HG03108 (cell line): ENCODE data around the gene SOS1.

Experiments used
- ATAC-seq: cut with Tn5 transposase; IDR thresholded peaks from one replicate; pipeline ENCODE4 v1.9.1; 2021; ENCODE audit warnings: moderate library complexity; ENCODE audit not compliant: unreplicated experiment

The SOS1 gene

DNA sequence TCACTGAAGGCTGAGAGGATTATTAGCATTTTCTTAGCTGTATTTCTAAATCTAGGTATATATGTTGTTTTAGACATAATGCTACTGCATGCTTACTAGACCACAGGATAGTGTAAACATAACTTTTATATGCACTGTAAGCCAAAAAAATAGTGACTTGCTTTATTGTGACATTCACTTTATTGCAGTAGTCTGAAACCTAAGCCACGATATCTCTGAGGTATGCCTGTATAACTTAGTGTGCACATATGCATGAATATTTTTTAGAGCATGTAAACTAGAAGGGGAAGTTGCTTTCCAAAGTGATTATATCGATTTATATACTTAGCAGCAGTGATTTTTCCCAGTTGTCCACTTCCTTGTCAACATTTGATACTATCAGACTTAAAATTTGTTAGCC lies 81.8 kb downstream of the SOS1 start:
- ATAC-seq = no peak

DNA sequence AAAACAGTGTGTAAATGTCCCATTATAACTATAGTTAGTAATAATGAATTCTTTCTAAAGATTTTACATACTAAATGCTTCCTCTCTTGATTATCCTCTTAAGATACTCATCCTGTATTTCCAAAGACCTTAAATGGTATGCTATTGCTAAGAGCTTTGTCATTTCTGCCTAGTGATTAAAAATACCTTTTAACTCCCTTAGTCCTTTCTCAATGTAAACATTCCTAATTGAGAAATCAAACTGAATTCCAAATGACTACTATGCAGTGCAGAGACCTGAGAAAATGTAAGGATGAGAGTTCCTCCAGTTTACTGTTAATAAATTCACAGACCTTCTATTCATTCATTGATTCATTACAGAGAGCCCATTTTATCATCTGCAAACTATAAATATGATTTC lies 86.9 kb downstream of the SOS1 start:
- ATAC-seq = no peak

- no peak for ATAC-seq
These were observed 93.4 kb downstream of the SOS1 start for GRCh38 chr2:39027421-39027820.

- ATAC-seq = no peak
These were observed 96.0 kb downstream of the SOS1 start for GRCh38 chr2:39024833-39025232.

DNA sequence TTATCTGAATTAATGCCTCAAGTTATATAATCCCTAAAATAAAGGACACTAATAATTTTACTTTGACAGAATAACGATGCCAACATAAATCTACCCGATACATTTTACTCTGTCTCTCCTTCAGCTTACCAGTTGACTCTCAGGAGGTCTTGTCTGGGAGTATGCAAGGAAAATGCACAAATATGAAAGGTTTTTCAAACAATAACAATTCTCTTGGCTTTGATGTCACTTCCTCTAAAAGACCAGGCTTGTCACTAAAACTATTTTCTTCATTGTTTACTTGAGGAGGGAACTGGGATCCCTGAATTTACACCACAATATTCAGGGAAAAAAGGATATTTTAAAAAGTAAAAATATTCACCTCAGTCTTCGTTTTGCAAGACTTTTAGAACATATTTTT lies 97.2 kb downstream of the SOS1 start:
- ATAC-seq = no peak

- no peak for ATAC-seq
These were observed 98.1 kb downstream of the SOS1 start for GRCh38 chr2:39022642-39023235.

GRCh38 chr2:39020383-39020782 lies 100.5 kb downstream of the SOS1 start:
- ATAC-seq = no peak

GRCh38 chr2:39018638-39019037 lies 102.2 kb downstream of the SOS1 start:
- no peak for ATAC-seq

DNA sequence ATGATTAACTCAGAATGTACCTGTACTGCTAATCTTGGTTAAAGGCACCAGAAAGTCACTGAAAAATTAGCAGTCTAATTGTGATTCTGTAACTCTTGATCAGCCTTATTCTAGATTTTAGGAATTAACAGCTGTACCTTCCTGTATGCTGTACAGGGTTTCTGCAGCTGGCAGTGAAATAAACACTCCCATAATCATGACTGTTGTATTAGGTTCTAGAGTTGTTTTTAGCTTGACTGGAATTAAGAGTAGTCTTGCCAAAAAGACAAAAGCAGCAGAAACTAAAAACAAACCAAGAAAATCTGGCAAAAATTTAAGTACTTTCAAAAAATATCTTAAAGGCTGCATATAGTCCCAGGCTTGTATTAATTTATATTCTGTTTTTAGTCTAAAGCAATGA lies 103.5 kb downstream of the SOS1 start:
- no peak for ATAC-seq

GRCh38 chr2:39015424-39015823 lies 105.4 kb downstream of the SOS1 start:
- no peak for ATAC-seq

DNA sequence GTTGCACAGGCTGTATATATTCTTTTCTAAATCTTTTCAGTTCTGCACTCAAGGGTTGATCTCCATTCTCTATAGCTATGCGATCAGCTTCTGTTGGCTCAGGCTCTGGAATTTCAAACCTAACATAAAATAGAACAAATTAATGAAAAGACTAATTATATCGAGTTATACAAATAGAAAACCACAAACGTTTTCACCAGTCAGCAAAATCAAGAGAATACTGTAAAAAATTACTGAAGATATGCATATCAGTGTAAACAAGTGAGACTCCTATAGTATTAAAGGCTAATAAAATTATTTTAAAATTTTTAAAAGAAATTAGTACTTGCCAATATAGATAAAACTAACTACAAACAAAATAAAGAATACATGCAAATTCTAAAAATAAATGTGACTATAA lies 107.0 kb downstream of the SOS1 start:
- no peak for ATAC-seq

DNA sequence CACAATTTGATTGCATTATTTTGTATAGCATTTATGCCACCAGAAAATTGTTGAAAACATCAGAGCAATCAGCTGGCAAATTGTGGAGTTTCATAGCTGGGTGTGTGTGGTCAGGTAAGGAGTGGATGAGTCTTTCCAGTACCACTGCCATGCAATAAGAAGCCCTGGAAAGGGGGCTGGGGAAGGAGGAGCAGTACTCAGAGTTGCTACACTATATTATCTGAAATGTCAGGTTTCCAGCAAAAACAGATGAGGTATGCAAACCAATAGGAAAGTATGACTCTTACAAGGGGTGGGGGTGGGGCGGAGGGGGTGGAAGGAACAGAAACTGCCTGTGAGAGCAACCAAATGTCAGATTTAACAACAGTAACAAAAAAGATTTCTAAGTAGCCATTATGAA lies 112.2 kb downstream of the SOS1 start:
- ATAC-seq = no peak

GRCh38 chr2:39007875-39008504 lies 112.9 kb downstream of the SOS1 start:
- no peak for ATAC-seq

DNA sequence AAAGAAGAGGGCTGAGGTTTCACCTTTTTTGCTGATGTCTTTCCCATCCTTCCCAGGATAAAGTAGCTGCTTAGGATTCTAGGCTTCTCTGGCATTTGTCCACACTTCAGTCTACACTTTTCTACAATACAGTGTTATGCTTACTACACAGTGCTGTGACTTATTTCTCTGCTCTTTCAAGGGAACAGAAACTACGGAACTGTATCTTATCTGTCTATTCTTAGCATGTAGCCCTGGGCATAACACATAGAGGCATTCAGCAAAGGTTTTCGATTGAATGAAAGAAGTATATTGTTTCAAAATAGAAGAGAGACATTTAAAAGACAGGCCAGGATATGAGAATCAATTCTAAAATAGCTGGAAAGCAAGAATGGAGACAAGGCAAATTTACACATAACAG lies 120.3 kb downstream of the SOS1 start:
- ATAC-seq = no peak

- ATAC-seq = no peak
These were observed 123.1 kb downstream of the SOS1 start for GRCh38 chr2:38997781-38998180.

DNA sequence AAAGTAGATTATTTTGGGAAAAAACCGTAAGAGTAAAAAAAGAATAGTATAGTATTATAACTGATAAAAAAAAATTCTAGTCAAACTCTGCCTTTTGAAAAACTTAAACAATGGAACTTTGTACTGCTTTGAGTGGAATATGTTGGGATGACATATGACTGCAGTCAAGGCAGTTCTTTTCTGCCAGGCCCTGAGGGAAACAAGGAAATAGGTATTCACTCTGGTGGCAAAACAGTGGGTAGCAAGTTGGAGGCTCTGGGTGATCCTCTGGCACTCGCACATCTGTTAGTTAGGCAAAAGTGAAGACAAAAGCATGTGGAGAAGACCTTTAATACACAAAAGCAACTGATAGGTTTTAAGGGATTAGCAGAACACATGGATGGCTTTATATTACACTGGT lies 129.0 kb downstream of the SOS1 start:
- ATAC-seq = no peak

DNA sequence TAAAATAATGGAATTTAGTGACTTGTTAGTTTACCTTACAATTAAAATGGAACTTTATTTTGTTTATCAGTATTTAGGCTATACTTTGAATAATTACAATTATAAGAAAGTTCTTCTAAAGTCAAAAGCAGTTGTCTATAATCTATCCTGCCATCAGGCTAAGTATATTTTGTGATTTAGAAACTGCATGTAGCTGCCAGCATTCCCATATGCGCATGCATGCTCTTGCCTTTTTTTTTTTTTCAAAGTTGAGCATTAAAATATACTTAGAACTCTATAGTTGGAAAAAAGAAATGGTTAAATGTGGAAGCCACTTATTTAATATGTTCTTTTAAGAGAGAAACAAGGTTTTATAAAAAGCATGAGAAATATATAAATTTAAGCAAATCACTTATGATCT lies 132.1 kb downstream of the SOS1 start:
- no peak for ATAC-seq

- no peak for ATAC-seq
These were observed 138.4 kb downstream of the SOS1 start for GRCh38 chr2:38982498-38982897.

GRCh38 chr2:38981670-38982357 lies 139.0 kb downstream of the SOS1 start:
- ATAC-seq = no peak

- ATAC-seq = no peak
These were observed 139.7 kb downstream of the SOS1 start for GRCh38 chr2:38981003-38981669.

GRCh38 chr2:38978908-38979307 lies 141.9 kb downstream of the SOS1 start:
- ATAC-seq = no peak

- ATAC-seq = no peak
These were observed 142.5 kb downstream of the SOS1 start for GRCh38 chr2:38978296-38978903.
